Stimulated activated naive B cell treated with anti-CD40 and anti-IgM and Interleukin-4, amounts not matched to agents 10 μg/mL and 1 μg/mL and 100 μg/mL, for 72 hours (primary cell): ENCODE results near the gene TCF20.

ENCODE experiments used
- ATAC-seq, 2 donors: fragments of 150-1000 bp; cut with Tn5 transposase; replicated peaks; 2 replicates each; pipeline ENCODE4 v1.10.0; 2021; ENCODE audit warnings: moderate library complexity in 1 of 2
- DNase-seq: peaks from one replicate; pipeline ENCODE4 v3.0.0; 2021
- H3K27ac Mint-ChIP-seq: one replicate; pipeline ENCODE4 v1.8.0; 2022; ENCODE audit warnings: mild to moderate bottlenecking, mixed read lengths
- H3K27me3 Mint-ChIP-seq, 2 donors: one replicate each; pipeline ENCODE4 v1.8.0; 2022; ENCODE audit warnings: mixed read lengths in 2 of 2
- H3K36me3 Mint-ChIP-seq, 2 donors: one replicate each; pipeline ENCODE4 v1.8.0; 2022; ENCODE audit warnings: mixed read lengths in 2 of 2, mild to moderate bottlenecking in 1 of 2
- H3K4me1 Mint-ChIP-seq, 2 donors: one replicate each; pipeline ENCODE4 v1.8.0; 2022; ENCODE audit warnings: mixed read lengths in 2 of 2, mild to moderate bottlenecking in 1 of 2
- H3K4me3 Mint-ChIP-seq, 2 donors: one replicate each; pipeline ENCODE4 v1.8.0; 2022; ENCODE audit warnings: mild to moderate bottlenecking in 2 of 2, mixed read lengths in 2 of 2, moderate library complexity in 1 of 2
- H3K9me3 Mint-ChIP-seq, 2 donors: one replicate each; pipeline ENCODE4 v1.8.0; 2022; ENCODE audit warnings: mixed read lengths in 2 of 2, mild to moderate bottlenecking in 1 of 2

Gene TCF20

DNA sequence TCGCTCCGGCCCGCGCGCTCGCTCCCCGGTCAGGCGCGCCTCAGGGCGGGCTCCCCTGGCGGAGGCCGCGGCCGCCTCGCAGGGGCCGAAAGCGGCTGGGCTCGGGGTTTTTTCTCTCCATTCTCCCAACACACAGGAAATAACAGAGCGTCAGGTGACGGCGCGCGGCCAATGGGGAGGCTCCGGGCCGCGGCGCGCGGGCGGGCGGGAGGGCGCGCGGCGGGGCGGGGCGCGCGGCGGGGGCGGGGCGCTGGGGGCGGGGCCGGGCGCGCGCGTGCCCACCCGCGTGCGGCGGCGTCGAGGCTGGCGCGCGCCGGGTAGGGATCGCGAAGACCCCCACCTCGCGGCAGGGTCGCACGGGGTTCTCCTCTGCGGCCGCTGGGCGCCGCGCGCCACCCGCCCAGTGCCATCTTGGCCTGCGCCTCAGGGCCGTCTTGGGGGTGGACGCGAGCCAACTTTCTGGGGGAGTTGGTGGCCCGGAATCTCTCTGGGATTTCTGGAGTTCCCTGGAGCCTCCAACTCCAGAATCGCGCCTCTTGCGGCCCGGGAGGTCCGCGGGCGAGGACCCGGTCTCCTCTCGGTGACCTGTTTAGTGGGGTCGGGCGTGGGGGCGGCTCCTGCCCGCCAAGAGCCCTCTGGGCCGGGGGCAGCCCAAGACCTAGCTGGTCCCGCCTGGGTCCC, at the start of gene TCF20:
TSS of gene TCF20 (minus strand) at position 144 of the 681 bp plus-strand sequence. CDS start 55,348 bp downstream, outside the sequence.
- H3K9me3 Mint-ChIP-seq, result no peaks in the 10 kb centered on the region
- H3K4me1 Mint-ChIP-seq, result peaks cover 14 to 16% of the 10 kb centered on the region in 2 donors
- peak within 1 kb of the TSS; percentile 83 for H3K27ac Mint-ChIP-seq
- peaks cover 6 to 10% of the 10 kb centered on the region in 2 donors for H3K36me3 Mint-ChIP-seq
- peak; percentile 85 to 87 for ATAC-seq
- H3K27me3 Mint-ChIP-seq, result no peaks in the 10 kb centered on the region
- DNase-seq, result peak; percentile 62
- H3K4me3 Mint-ChIP-seq, result peak within 1 kb of the TSS; percentile 94 to 96

DNA sequence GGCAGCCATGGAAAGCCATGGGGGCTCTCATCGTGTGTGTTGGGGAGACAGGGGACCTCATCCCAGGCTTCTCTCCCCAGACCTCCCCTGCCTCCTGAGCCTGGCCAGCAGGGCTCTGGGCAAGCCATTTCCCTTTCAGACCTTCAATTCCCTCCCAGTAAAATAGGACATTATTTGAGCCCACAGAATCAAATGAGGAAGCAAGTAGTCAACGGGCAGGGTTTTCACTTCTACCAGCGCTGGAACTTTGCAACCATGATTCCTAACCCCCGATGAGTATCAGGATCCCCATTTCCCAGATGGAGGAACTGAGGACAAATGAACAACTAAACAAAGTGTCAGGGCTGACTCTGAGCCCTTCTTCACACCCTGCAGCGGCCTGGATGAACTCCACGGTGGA, 48.9 kb upstream of the TCF20 start:
- Mint-ChIP-seq H3K27me3 (peaks cover 14 to 35% of the 10 kb centered on the region in 2 donors), H3K36me3 (no peaks in the 10 kb centered on the region), H3K9me3 (no peaks in the 10 kb centered on the region), H3K27ac (no peak overlapping the region), H3K4me1 (peaks cover 4 to 15% of the 10 kb centered on the region in 2 donors), H3K4me3 (no peak overlapping the region)
- ATAC-seq (no peak), DNase-seq (no peak)

DNA sequence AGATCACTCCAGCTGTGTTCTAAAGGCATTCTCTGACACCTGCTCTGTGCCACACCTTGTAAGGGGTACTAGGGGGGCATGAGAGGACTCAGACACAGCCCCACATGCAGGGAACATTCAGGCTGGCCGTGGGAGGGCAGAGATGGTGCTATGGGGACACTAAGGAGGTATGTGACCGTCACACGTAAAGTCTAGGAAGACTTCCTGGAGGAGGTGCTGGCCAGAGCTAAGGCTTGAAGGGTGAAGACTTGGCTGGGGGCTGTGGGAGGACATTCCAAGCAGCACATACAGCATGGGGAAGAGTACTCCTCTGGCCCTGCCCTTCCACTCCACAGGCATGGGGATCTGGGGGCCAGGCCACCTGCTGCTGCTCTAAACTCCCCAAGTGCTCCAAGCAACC, 48.5 kb upstream of the TCF20 start:
- ATAC-seq, result no peak

DNA sequence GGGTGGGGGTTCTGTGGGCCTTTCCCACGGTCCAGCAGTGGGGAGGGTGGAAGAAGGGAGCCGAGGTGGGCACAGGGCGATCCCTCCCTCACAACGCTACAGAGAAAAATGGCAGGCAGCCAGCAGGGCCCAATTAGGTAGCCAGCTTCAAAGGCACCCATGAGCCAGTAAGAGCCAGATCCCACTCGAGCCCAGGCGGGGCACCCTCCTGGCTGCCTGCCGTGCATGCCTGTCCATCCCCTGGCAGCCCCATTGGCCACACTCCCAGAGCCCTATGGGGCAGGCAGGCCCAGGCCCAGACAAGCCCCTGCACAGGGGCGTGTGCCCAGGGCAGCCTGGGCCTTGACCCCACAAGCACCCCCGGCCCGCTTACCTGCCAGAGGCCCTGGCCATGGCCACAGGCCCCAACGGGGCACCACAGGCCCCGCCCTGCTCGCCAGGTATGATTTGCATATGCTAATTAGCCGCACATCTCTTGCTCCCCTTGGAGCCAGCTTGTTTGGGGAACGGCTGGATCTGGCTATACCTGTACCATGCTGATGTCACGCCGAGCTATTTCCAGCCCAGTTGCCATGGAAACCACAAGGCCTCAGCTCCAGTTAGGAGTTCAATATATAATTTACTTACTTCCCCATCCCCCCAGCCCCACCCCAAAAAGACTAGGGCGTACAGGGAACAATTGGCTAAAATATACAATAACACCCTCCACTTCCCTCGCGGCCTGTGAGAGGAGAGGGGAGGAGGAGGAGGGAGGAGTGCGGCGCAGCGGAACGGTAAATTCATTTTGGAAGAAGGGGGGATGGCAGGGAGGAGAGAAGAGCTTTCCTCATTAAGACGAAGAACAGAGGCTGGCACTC, 47.5 kb upstream of the TCF20 start:
- DNase-seq (no peak), ATAC-seq (no peak)
- no peaks in the 10 kb centered on the region for H3K36me3 Mint-ChIP-seq
- H3K9me3 Mint-ChIP-seq, result no peaks in the 10 kb centered on the region
- no peak overlapping the region for H3K4me3 Mint-ChIP-seq
- H3K27me3 Mint-ChIP-seq, result peaks cover 24 to 46% of the 10 kb centered on the region in 2 donors
- peaks cover 10 to 21% of the 10 kb centered on the region in 2 donors for H3K4me1 Mint-ChIP-seq
- no peak overlapping the region for H3K27ac Mint-ChIP-seq

More for the DNA sequence above, 48.5 kb upstream of the TCF20 start:
- no peaks in the 10 kb centered on the region for H3K36me3 Mint-ChIP-seq
- H3K4me3 Mint-ChIP-seq, result no peak overlapping the region
- H3K27ac Mint-ChIP-seq, result no peak overlapping the region
- H3K9me3 Mint-ChIP-seq, result no peaks in the 10 kb centered on the region
- DNase-seq, result no peak
- H3K27me3 Mint-ChIP-seq, result peaks cover 15 to 38% of the 10 kb centered on the region in 2 donors
- H3K4me1 Mint-ChIP-seq, result peaks cover 5 to 17% of the 10 kb centered on the region in 2 donors

GRCh38 chr22:42317008-42317407, 46.6 kb upstream of the TCF20 start:
- H3K27ac Mint-ChIP-seq, result no peak overlapping the region
- peaks cover 10 to 21% of the 10 kb centered on the region in 2 donors for H3K4me1 Mint-ChIP-seq
- no peak for DNase-seq
- no peaks in the 10 kb centered on the region for H3K9me3 Mint-ChIP-seq
- H3K4me3 Mint-ChIP-seq, result no peak overlapping the region
- peak in 1 of 2 donors; percentile 76 for ATAC-seq
- H3K36me3 Mint-ChIP-seq, result no peaks in the 10 kb centered on the region
- H3K27me3 Mint-ChIP-seq, result peaks cover 26 to 54% of the 10 kb centered on the region in 2 donors

DNA sequence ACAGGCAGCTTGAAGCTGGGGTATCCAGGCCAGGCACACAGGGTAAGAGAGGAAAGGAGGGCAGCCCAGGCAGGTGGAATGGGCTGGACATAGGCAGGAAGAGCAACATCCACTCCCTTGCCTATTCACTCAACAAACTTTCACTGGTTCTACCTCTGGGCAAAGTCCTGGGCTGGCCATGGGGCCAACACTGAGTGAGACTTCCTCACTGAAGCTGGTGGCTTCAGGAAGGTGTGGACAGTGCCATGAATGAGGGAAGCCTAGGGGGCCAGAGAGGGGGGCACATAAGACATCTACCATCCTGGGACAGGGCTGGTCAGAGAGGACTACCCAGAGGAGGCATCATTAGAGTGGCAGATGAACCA, 44.9 kb upstream of the TCF20 start:
- Mint-ChIP-seq H3K27ac (no peak overlapping the region), H3K27me3 (peaks cover 28 to 57% of the 10 kb centered on the region in 2 donors), H3K9me3 (no peaks in the 10 kb centered on the region), H3K4me3 (no peak overlapping the region), H3K4me1 (peaks cover 10 to 21% of the 10 kb centered on the region in 2 donors), H3K36me3 (no peaks in the 10 kb centered on the region)
- ATAC-seq (no peak), DNase-seq (no peak)

DNA sequence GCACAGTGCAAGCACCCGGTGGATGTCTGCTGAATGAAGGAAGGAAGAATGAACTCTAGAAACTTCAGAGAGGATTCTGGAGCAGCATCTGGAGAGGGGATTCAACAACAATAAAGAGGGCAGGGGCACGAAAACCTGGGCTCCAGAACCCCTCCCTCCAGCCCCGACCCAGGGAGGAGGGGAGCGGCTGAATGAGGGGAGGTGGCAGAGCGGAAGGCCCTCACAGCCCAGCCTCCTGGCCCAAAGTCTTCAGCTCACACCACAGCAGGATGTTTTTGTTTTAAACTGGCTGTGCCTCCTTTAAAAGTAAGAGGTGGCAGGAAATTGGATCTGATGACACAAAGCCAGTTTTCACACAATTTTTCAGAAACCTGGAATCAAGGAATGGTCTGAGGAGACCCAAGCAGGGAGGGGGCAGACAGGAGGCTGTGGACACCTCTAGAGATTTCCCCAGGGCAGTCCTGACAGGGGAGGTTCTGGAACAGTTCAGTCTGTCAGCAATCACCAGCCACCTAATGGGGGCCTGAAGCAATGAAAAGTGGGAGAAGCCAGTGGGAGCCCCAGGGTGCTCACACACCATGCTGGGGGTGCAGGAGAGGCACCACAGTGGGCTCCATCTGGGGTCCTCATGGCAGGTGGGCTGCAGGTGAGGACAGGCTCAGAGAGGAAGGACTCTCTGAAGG, 44.4 kb upstream of the TCF20 start:
- Mint-ChIP-seq H3K27me3 (peaks cover 31 to 56% of the 10 kb centered on the region in 2 donors), H3K27ac (peak overlapping the region; percentile 63), H3K36me3 (no peaks in the 10 kb centered on the region), H3K9me3 (no peaks in the 10 kb centered on the region), H3K4me3 (no peak overlapping the region), H3K4me1 (peaks cover 10 to 19% of the 10 kb centered on the region in 2 donors)
- DNase-seq, result no peak
- no peak for ATAC-seq

DNA sequence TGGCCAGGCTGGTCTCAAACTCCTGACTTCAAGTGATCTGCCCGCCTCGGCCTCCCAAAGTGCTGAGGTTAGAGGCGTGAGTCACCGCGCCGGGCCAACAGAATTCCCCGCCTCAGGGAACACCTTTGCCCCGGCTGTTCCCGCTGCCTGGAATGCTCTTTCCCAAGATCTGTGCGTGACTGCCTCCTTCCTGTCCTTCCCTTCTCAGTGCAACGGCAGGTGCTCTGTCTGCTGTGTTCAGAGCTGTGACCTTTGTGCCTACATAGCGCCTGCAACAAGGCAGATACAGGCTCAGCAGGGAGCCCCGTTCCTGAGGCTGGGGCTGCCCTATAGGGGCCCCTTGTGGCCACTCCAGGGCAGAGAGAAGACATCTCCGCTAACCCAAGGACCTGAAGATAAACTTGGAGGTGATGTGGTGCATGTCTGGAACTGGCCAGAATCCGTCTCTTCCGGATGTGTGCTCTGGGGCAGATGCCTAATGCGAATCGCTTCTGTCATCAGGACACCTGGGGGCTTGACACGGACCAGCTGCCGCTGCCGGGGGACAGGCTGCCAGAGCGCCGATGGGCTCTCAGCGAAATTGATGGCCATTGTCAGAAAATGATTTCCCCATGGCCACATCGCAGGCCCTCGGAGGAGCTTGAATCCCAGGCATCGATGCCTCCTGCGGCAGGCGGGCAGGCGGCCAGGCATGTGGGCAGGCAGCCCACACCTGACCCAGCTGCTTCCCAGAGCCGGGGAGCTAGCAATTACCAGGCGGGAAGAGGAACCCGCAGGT, 43.5 kb upstream of the TCF20 start:
- Mint-ChIP-seq H3K27ac (no peak overlapping the region), H3K4me3 (no peak overlapping the region), H3K36me3 (no peaks in the 10 kb centered on the region), H3K9me3 (no peaks in the 10 kb centered on the region), H3K4me1 (peaks cover 10 to 16% of the 10 kb centered on the region in 2 donors), H3K27me3 (peaks cover 37 to 58% of the 10 kb centered on the region in 2 donors)
- ATAC-seq (peak; percentile 76 to 79), DNase-seq (no peak)

- peaks cover 37 to 58% of the 10 kb centered on the region in 2 donors for H3K27me3 Mint-ChIP-seq
- ATAC-seq, result no peak
- no peak overlapping the region for H3K27ac Mint-ChIP-seq
- no peaks in the 10 kb centered on the region for H3K36me3 Mint-ChIP-seq
- H3K4me1 Mint-ChIP-seq, result peaks cover 10 to 16% of the 10 kb centered on the region in 2 donors
- no peaks in the 10 kb centered on the region for H3K9me3 Mint-ChIP-seq
- H3K4me3 Mint-ChIP-seq, result no peak overlapping the region
- DNase-seq, result no peak
Observed at GRCh38 chr22:42313204-42313603, 42.8 kb upstream of the TCF20 start.

DNA sequence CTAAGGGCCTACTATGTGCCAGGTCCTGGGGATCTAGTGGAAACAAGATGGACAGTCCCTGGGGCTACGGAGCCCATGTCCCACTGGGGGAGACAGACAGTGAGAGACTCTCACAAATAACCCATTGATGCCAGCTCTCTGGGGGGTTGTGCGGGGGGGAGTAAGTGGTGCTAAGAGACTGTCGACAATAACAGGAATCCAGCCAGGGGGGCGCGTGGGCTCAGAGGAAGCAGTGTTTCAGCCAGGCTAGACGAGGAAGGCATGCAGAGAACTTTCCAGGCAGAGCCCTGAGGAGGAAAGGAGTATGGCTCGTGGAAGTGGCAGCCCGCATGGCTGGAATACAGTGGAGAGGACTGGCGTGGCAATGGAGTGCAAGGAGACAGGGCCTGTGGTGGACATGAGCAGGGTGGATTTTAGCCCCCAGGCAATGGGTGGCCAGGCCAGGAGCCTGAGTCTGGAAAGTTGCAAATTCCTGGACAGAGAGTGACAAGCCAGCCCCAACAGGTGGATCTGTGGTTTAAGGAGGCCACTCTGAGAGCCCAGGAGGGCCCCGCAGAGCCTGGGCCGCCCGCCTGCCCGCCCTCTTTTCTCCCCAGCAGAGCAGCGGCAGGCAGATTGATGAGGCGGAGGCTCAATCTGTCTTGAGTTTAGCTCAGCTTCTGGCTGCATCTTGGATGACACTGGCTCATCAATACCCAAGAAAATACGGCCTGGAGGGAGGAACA, 40.0 kb upstream of the TCF20 start:
- H3K36me3 Mint-ChIP-seq, result no peaks in the 10 kb centered on the region
- H3K27me3 Mint-ChIP-seq, result peaks cover 30 to 42% of the 10 kb centered on the region in 2 donors
- H3K4me1 Mint-ChIP-seq, result peaks cover 6% of the 10 kb centered on the region in 2 donors
- ATAC-seq (no peak), DNase-seq (no peak)
- H3K27ac Mint-ChIP-seq, result no peak overlapping the region
- H3K4me3 Mint-ChIP-seq, result no peak overlapping the region
- no peaks in the 10 kb centered on the region for H3K9me3 Mint-ChIP-seq

- Mint-ChIP-seq H3K4me1 (peaks cover 6% of the 10 kb centered on the region in 2 donors), H3K9me3 (no peaks in the 10 kb centered on the region), H3K36me3 (no peaks in the 10 kb centered on the region), H3K4me3 (no peak overlapping the region), H3K27ac (no peak overlapping the region), H3K27me3 (peaks cover 30 to 36% of the 10 kb centered on the region in 2 donors)
- ATAC-seq (no peak), DNase-seq (no peak)
Observed at GRCh38 chr22:42309865-42310264, 39.4 kb upstream of the TCF20 start.

GRCh38 chr22:42308892-42309468, 38.5 kb upstream of the TCF20 start:
- Mint-ChIP-seq H3K36me3 (no peaks in the 10 kb centered on the region), H3K27ac (no peak overlapping the region), H3K4me3 (no peak overlapping the region), H3K9me3 (no peaks in the 10 kb centered on the region), H3K27me3 (peaks cover 27 to 35% of the 10 kb centered on the region in 2 donors), H3K4me1 (peaks cover 7 to 10% of the 10 kb centered on the region in 2 donors)
- no peak for DNase-seq
- ATAC-seq, result peak in 1 of 2 donors; percentile 18
